Measurements from ENCODE around the gene CAPN11.
"Not testable (repeated sequence)": the region's sequence is repeated elsewhere in the genome, so short reads cannot be mapped to it uniquely, and the experiment has no call there.

CAPN11 gene

DNA sequence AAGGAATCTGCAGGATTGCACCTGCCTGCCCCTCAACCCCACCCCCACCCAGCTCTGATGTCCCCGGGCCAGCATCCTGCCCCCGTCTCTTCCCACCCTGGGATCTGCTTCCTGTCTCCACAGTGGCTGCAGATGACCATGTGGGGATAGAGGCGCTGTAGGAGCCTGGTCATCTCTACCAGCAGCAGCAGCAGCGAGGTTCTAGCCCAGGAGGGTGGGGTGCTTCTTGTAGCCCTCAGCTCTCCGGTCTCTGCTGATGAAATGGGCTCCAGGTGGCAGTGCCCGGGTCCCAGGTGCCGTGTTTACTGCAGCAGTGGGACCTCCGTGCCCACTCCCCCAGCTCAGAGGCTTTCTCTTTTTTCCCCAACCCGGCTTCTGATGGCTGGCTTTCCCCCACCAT, 25.2 kb downstream of the CAPN11 start:
- no peak for DNase-seq

- DNase-seq: not testable (repeated sequence)
These were observed 26.7 kb downstream of the CAPN11 start for GRCh38 chr6:44185356-44185755.

DNA sequence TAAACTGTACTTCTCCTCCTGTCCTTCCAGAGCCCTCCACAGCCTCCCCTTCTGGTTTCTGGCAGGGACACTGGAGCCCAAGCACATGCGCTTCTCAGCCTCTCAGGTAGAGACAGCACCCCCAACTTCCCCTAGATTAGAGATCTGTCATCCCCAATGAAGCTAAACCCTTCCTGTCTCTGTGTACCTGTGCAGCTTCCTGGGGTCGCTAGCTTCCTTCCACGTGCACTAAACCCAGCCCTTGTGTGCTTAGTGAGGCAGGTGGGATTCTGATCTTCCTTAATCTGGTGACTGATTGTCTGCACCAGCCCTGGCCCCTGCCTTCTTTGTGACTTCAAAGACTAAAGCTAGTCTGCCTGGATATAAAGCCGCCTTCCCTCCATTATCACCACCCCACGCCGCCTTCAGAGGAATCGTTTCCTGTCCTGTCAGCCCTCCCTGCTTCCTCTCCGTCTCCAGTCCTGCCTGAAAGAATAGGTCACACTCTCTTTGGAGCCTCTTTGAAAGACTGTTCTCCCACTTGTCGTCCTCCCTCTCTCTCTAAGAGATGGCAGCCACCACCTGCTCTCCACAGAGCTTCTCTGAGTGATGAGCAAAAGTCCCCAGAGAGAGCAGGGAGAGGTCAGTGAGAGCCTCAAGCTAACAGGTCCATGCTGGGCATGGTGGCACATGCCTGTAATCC, 27.5 kb downstream of the CAPN11 start:
- no peak for DNase-seq

- no peak for DNase-seq
These were observed 28.0 kb downstream of the CAPN11 start for GRCh38 chr6:44186635-44187025.

GRCh38 chr6:44188819-44189218, 30.2 kb downstream of the CAPN11 start:
- no peak for DNase-seq

- DNase-seq: no peak
These were observed 30.6 kb downstream of the CAPN11 start for GRCh38 chr6:44189257-44189656.

DNA sequence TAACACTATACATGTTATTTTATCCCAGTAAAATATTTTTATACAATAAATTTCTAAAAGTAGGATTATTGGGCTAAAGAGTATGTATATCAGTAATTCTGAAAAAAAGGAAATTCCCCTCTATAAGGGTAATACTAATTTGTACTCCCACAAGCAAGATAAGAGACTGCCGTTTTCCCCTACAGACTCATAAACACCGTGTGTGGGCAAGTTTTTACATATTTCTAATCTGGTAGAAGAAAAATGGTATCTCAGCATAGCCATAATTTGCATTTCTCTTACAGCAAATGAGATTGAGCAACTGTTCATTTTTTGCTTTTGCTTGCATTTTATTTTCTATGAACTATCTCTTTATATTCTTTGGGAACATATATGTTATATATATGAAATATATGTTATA, 32.1 kb downstream of the CAPN11 start:
- no peak for DNase-seq

GRCh38 chr6:44192428-44193041, 33.9 kb downstream of the CAPN11 start:
- DNase-seq: no peak

GRCh38 chr6:44193307-44193910, 34.8 kb downstream of the CAPN11 start:
- DNase-seq: no peak

DNA sequence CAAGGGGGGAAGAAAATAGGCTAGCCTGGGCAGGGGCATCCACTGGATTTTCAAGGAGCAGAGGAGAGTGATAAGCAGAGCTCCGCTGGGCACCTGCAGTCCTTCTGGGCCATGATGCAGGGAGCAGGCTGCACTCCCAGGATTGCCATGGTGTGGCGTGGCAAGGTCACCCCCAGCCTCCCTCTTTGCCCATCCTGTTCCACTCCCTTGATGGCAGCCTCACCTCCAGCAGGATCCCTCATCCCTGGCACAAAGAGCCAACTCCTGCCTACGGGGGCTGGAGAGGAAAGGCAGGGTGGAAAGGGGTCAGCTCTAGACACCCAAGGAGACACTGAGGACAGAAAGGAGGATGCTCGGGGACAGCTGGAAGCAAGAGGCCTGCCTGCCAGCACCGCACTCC, 35.7 kb downstream of the CAPN11 start:
- DNase-seq: no peak

- not testable (repeated sequence) for DNase-seq
These were observed 37.7 kb downstream of the CAPN11 start for GRCh38 chr6:44196351-44196750.

- no peak for DNase-seq
These were observed 40.1 kb downstream of the CAPN11 start for GRCh38 chr6:44198684-44199083.

DNA sequence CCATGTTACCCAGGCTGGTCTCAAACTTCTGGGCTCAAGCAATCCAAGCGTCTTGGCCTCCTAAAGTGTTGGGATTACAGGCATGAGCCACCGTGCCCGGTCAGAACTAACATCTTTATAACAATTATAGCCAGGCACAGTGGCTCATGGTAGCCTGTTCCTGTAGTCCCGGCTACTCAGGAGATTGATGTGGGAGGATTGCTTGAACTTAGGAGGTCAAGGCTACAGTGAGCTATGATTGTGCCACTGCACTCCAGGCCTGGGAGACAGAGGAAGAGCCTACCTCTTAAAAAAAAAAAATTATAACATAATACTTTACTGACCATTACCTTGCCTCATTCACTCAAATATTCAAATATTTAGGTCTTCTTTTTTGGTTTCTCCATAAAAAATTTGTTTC, 41.3 kb downstream of the CAPN11 start:
- DNase-seq: no peak

DNA sequence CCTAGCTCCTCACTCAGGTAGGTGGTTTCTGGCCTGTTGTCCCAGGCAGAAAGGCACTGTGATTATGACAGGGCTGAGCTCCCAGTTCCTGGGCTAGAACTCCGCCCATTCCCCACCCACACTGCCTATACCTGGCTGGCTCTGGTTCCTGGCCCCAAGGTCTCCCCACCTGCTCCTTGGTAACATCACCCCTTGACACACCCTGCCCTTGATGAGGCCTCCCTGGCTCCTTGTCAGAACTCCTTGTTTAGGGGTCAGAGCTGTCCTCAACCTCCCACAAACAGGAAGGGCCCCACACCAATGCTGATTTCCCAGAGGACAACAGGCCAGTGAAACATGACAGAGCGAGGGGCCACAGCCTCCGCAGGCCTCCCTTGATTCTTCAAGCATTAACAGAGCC, 42.6 kb downstream of the CAPN11 start:
- DNase-seq: no peak

- no peak for DNase-seq
These were observed 43.2 kb downstream of the CAPN11 start for GRCh38 chr6:44201638-44202303.

GRCh38 chr6:44202332-44202971, 43.8 kb downstream of the CAPN11 start:
- no peak for DNase-seq

GRCh38 chr6:44202972-44203750, 44.5 kb downstream of the CAPN11 start:
- DNase-seq: no peak

GRCh38 chr6:44203955-44204354, 45.3 kb downstream of the CAPN11 start:
- no peak for DNase-seq

DNA sequence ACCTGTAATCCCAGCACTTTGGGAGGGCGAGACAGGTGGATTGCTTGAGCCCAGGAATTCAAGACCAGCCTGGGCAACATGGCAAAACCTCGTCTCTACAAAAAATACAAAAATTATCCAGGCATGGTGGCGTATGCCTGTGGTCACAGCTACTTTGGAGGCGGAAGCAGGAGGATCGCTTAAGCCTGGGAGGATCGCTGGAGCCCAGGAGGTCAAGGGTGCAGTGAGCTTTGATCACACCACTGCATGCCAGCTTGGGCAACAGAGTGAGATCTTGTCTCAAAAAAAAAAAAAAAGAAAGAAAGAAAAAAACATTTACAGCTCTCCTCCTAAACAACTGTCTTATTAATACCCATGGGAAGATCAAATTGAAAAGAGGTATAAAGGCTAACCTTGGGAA, 49.3 kb downstream of the CAPN11 start:
- no peak for DNase-seq

DNA sequence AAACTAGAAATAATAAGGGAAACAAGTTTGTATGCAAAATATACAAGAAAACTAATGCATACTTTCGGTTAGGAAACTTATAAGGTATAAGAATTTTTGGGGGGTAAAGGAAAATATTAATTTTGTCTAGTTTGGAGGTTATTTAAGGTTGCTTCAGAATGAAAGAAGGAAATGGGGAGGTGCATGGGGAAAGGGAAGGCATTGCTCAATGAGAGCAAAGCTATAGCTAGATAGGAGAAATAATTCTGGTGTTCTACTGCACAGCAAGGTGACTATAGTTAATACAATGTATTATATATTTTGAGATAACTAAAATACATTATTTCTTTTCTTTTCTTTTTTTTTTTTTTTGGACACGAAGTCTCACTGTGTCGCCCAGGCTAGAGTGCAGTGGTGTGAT, 52.7 kb downstream of the CAPN11 start:
- no peak for DNase-seq

DNA sequence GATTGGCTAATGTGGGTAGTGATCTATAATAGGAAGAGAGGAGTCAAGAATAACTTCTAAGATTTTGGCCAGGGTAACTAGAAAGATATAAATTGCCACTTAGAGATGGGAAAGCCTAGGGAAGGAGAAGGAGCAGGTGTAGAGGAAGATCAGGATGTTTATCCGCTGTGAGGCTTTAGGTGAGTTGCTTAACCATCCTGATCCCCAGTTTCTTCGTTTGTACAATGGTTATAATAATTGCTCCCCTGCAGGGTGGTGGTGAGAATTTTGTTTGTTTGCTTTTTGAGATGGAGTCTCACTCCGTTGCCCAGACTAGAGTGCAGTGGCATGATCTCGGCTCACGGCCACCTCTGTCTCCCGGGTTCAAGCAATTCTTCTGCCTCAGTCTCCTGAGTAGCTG, 55.7 kb downstream of the CAPN11 start:
- DNase-seq: no peak

GRCh38 chr6:44216677-44217331, 58.2 kb downstream of the CAPN11 start, which contains the start of gene MYMX:
Gene MYMX (plus strand): TSS chr6:44216926. CDS start chr6:44217472, 546 bp downstream.
- no peak for DNase-seq
